C4-2B (cell line): ENCODE results near the gene RWDD2A.

Experiments used
- ZFX ChIP-seq: fragments of 450-650 bp; IDR thresholded peaks from 2 replicates; pipeline ENCODE4 v1.6.1; 2017
- TF ChIP-seq, protein P1 (sequence below): fragments of 450-650 bp; conservative IDR thresholded peaks from 2 replicates; pipeline ENCODE4 v1.5.1; 2017; ENCODE audit warnings: mild to moderate bottlenecking

DNA sequence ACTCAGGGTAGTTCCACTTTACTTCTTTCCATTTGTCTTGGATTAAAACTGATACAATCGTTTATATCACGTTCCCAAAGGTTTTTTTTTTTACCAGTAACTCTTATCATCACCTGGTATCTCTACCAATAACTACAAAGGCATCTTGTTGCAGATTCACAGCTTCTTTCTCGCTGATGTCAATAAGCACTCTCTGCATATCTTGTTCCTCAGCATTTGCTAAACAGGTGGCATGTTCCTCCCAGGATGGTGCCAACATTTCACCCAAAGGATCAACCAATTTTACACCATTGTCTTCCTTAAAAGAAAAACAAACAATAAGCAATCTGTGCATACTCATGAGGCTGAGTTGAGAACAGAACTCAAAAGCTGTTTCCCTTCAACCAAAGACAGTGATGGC is 4.7 kb upstream of the RWDD2A start:
- TF ChIP-seq, protein P1, sequence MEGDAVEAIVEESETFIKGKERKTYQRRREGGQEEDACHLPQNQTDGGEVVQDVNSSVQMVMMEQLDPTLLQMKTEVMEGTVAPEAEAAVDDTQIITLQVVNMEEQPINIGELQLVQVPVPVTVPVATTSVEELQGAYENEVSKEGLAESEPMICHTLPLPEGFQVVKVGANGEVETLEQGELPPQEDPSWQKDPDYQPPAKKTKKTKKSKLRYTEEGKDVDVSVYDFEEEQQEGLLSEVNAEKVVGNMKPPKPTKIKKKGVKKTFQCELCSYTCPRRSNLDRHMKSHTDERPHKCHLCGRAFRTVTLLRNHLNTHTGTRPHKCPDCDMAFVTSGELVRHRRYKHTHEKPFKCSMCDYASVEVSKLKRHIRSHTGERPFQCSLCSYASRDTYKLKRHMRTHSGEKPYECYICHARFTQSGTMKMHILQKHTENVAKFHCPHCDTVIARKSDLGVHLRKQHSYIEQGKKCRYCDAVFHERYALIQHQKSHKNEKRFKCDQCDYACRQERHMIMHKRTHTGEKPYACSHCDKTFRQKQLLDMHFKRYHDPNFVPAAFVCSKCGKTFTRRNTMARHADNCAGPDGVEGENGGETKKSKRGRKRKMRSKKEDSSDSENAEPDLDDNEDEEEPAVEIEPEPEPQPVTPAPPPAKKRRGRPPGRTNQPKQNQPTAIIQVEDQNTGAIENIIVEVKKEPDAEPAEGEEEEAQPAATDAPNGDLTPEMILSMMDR: no peak
- TF ChIP-seq ZFX: no peak
